Central memory CD8-positive, alpha-beta T cell (primary cell): ENCODE measurements around the gene RNU5D-1.

ENCODE experiments used
- ATAC-seq: fragments of 150-1000 bp; cut with Tn5 transposase; replicated peaks from 2 replicates; pipeline ENCODE4 v1.10.0; 2022; ENCODE audit warnings: mild to moderate bottlenecking, moderate FRiP score, moderate number of reproducible peaks; ENCODE audit not compliant: poor library complexity, severe bottlenecking; ENCODE audit errors: extremely low read depth
- DNase-seq, 2 donors: peaks; one replicate each; pipeline ENCODE4 v3.0.0; 2021; ENCODE audit warnings: low spot score in 2 of 2
- H3K27ac Mint-ChIP-seq: one replicate; pipeline ENCODE4 v1.8.0; 2022; ENCODE audit warnings: low read depth, mild to moderate bottlenecking, moderate library complexity, mixed read lengths
- H3K27me3 Mint-ChIP-seq: one replicate; pipeline ENCODE4 v1.8.0; 2022; ENCODE audit warnings: mixed read lengths
- H3K36me3 Mint-ChIP-seq: one replicate; pipeline ENCODE4 v1.8.0; 2022; ENCODE audit warnings: mild to moderate bottlenecking, moderate library complexity, mixed read lengths; ENCODE audit not compliant: insufficient read depth
- H3K4me1 Mint-ChIP-seq: one replicate; pipeline ENCODE4 v1.8.0; 2022; ENCODE audit warnings: mixed read lengths
- H3K4me3 Mint-ChIP-seq: one replicate; pipeline ENCODE4 v1.8.0; 2022; ENCODE audit warnings: mild to moderate bottlenecking, moderate library complexity, mixed read lengths
- H3K9me3 Mint-ChIP-seq: one replicate; pipeline ENCODE4 v1.8.0; 2022; ENCODE audit warnings: mixed read lengths

The RNU5D-1 gene

DNA sequence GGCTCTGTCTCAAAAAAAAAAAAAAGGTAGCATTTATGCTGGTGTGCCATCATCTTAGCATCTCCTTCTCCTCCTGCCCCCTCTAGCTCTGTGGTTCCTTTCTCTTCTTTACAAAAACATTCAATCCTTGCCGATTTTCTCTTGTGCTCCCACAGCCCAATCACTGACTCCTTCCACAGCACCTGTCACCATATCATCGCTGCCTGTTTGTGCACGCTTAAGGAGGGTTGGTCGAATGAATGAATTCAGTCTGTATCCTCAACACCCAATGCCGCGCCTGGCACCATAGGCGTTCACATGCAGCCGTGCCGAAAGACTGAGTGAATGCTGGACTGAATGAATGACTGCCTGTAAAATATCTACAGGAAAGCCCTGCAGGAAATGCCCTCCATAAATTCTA, 7.9 kb downstream of the RNU5D-1 start:
- H3K4me1 Mint-ChIP-seq = peaks cover 58% of the 10 kb centered on the region
- no peaks in the 10 kb centered on the region for H3K27me3 Mint-ChIP-seq
- H3K27ac Mint-ChIP-seq = peak overlapping the region; percentile 12
- ATAC-seq (no peak), DNase-seq (no peak)
- peaks cover 18% of the 10 kb centered on the region for H3K36me3 Mint-ChIP-seq
- no peaks in the 10 kb centered on the region for H3K9me3 Mint-ChIP-seq
- H3K4me3 Mint-ChIP-seq = peak overlapping the region; percentile 62

DNA sequence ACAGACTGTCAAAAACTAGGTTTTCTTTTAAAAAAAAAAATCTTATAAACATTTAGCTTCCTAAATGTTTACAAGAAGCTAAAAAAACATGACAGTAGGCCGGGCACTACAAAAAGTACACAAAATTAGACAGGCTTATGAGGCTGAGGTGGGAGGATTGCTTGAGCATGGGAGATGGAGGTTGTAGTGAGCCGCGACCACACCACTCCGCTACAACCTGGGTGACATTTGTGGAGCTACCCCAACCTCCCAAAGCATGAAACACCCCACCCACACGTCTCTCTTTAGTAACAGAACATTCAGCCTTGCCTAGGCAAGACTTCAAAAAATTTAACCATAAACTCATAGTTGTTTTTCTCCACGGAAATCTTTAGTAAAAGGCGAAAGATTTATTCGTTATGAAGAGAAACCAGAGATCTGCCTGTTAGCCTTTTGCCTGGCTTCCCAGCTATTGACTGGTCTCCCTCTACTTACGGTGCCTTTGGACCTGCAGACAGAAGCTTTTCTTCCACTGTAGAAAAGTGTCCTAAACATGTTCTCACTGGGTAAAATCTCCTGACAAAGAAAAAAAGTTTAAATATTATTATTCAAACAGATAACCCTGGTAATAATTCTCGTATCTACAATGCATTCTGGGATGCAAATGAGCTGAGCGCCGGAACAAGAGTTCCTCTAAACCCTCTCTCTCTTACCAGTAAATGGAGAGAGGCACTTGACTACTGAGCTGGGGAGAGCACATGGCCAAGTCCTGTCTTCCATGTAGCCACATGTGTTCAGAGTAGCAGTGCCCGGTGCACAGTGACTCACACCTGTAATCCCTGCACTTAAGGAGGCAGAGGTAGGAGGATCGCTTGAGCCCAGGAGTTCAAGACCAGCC, 9.2 kb downstream of the RNU5D-1 start:
- H3K4me3 Mint-ChIP-seq = peak overlapping the region; percentile 48
- H3K4me1 Mint-ChIP-seq = peaks cover 63% of the 10 kb centered on the region
- peak; percentile 42 to 73 for DNase-seq
- H3K36me3 Mint-ChIP-seq = peaks cover 18% of the 10 kb centered on the region
- peak overlapping the region; percentile 98 for H3K27ac Mint-ChIP-seq
- H3K9me3 Mint-ChIP-seq = no peaks in the 10 kb centered on the region
- peak; percentile 94 for ATAC-seq
- no peaks in the 10 kb centered on the region for H3K27me3 Mint-ChIP-seq

DNA sequence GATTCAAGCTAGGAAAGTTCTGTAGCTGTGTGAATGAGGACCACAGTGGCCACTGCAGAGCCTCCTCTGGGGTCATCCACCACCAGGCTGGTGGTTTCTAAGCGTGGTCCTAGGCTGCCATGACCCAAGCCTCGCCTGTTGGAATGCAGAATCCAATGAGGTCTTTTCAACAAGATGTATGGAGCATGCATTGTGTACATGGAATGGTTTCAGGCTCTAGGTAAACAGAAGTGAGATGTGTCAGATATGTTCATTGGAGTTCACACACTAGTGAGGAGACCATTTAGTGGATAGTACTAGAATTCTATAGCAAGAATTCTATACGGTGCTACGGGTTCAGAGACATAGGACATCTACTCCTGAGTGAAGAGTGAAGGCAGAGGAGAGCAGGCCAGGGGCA, 10.7 kb downstream of the RNU5D-1 start:
- no peaks in the 10 kb centered on the region for H3K27me3 Mint-ChIP-seq
- peak overlapping the region; percentile 98 for H3K27ac Mint-ChIP-seq
- DNase-seq (no peak), ATAC-seq (no peak)
- H3K4me3 Mint-ChIP-seq = peak overlapping the region; percentile 48
- peaks cover 77% of the 10 kb centered on the region for H3K4me1 Mint-ChIP-seq
- H3K36me3 Mint-ChIP-seq = peaks cover 18% of the 10 kb centered on the region
- no peaks in the 10 kb centered on the region for H3K9me3 Mint-ChIP-seq

DNA sequence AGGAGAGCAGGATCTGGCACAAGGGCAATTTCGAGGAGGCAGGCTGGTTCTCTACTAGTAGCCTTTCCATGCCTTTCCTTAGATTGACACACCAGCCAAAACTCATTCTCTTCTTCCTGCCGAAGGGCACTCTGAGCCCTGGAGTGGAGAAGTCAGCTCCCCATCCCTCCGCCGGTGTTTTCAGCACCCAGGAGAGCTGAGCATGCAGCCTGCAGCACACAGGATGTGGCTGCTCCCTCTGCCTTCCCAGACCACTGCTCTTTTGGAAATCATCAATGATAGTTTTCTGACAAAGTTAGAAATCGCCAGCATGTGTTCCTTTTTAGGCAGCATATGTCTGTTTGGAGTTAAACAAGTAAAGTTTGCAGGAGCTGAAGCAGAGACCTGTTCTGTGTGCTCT, 11.7 kb downstream of the RNU5D-1 start:
- H3K4me1 Mint-ChIP-seq = peaks cover 77% of the 10 kb centered on the region
- DNase-seq (no peak), ATAC-seq (no peak)
- no peaks in the 10 kb centered on the region for H3K9me3 Mint-ChIP-seq
- no peak overlapping the region for H3K27ac Mint-ChIP-seq
- H3K36me3 Mint-ChIP-seq = peaks cover 15% of the 10 kb centered on the region
- H3K27me3 Mint-ChIP-seq = no peaks in the 10 kb centered on the region
- no peak overlapping the region for H3K4me3 Mint-ChIP-seq

DNA sequence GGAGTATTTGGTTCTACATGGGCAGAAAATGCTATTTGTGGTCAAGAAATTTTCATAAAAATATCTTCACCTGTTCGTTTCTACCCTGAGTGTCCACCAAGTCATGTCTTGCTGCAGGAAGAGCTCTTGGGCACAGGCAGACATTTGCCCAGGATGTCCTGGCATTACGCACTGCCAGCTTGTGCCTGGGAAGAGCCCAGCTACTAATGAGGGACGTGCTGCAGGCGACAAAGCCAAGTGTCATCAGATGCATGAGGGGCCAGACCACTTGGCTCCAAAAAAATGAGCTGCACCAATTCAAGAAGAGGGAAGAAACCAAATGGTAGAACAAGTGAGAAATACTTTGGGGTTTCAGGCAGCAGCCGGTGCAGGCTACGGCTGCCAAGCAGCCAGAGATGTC, 12.9 kb downstream of the RNU5D-1 start:
- ATAC-seq (no peak), DNase-seq (no peak)
- H3K36me3 Mint-ChIP-seq = peaks cover 14% of the 10 kb centered on the region
- H3K4me3 Mint-ChIP-seq = no peak overlapping the region
- peaks cover 68% of the 10 kb centered on the region for H3K4me1 Mint-ChIP-seq
- no peaks in the 10 kb centered on the region for H3K27me3 Mint-ChIP-seq
- H3K9me3 Mint-ChIP-seq = no peaks in the 10 kb centered on the region
- no peak overlapping the region for H3K27ac Mint-ChIP-seq

DNA sequence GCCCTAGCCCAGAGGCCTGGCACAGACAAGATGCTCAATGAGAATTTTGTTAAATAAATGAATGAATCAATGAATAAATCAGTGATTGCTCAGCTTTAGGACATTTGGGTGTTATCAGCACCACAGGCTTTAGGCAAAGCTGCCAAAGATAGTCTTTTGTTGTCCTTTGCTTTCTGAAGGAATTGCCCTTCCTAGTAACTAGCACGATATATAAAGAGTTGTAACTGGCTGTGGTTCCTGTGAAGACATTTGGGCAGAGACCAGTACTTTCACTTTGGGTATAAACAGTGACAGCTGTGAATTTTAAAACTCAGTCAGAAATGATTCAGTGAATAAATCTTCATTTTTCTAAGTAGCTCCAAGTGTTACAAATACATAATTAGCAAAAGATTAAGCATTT, 13.3 kb downstream of the RNU5D-1 start:
- Mint-ChIP-seq H3K27ac (peak overlapping the region; percentile 52), H3K36me3 (peaks cover 12% of the 10 kb centered on the region), H3K9me3 (no peaks in the 10 kb centered on the region), H3K4me1 (peaks cover 64% of the 10 kb centered on the region), H3K27me3 (no peaks in the 10 kb centered on the region), H3K4me3 (no peak overlapping the region)
- no peak for ATAC-seq
- DNase-seq = no peak

DNA sequence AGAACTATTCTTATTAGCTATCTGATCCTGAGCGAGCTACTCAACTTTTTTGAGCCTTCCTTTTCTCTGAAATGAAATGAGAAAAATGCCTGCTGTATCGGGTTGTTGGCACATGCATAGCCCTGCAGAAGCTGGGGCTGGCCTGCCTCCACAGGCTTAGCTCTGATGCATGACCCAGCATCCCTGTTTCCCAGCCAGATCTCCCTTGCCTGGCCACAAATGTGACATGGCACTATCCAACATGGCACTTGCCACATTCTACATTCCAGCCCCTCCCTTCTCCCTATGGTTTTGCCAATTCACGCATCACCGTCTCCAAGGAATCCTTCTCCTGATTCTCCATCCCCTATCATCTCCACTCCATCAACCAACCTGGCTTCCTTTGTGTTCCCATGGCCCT, 13.8 kb downstream of the RNU5D-1 start:
- Mint-ChIP-seq H3K4me3 (no peak overlapping the region), H3K27ac (peak overlapping the region; percentile 52)

DNA sequence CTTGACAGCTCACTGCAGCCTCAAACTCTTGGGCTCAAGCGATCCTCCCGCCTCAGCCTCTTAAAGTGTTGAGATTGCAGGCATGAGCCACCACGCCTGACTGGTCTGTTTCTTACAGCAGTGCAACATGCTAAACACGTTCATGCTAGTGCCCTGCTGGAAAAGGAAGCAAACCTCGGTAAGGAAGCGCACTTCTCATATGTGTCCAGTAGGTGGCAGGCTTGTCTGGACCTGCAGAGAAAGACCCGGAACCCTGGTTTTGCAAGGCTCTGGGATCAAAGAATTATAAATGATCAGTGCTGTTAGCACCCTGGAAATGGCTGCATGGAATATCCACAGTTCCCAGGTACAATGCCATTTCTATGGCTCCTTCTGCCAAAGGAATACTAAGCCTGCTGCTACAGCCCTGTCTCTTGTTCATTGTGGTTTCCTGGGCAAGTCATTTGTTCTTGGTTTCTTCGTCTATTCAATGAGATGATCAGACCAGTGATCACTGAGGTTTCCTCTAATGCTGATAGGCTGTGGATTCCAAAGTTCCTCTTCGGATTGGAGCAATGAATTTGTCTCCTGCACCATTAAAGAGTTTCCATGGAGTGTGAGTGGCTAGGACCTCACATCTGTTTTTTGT, 15.9 kb downstream of the RNU5D-1 start:
- Mint-ChIP-seq H3K27me3 (no peaks in the 10 kb centered on the region), H3K4me3 (peak overlapping the region; percentile 39), H3K4me1 (peaks cover 42% of the 10 kb centered on the region), H3K27ac (no peak overlapping the region), H3K36me3 (no peaks in the 10 kb centered on the region), H3K9me3 (no peaks in the 10 kb centered on the region)
- ATAC-seq = peak; percentile 84
- peak; percentile 52 to 65 for DNase-seq

More for the DNA sequence above, 13.8 kb downstream of the RNU5D-1 start:
- Mint-ChIP-seq H3K27me3 (no peaks in the 10 kb centered on the region), H3K36me3 (peaks cover 12% of the 10 kb centered on the region), H3K4me1 (peaks cover 63% of the 10 kb centered on the region), H3K9me3 (no peaks in the 10 kb centered on the region)
- no peak for ATAC-seq
- no peak for DNase-seq

DNA sequence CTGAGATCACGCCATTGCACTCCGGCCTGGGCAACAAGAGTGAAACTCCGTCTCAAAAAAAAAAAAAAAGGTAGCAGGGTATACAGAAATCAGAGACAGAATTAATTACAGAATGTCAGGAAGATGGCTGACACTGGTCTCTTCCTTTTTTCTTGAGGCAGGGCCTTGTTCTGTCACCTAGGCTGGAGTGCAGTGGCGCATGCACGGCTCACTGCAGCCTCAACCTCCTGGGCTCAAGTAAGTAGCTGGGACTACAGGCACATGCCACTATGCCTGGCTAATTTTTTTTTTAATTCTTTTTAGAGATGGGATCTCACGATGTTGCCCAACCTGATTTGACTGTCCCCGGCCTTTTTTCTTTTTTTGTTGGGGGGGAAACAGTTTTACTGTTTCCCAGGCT, 16.4 kb downstream of the RNU5D-1 start:
- no peaks in the 10 kb centered on the region for H3K36me3 Mint-ChIP-seq
- H3K27ac Mint-ChIP-seq = no peak overlapping the region
- H3K4me3 Mint-ChIP-seq = no peak overlapping the region
- DNase-seq (no peak), ATAC-seq (no peak)
- H3K27me3 Mint-ChIP-seq = no peaks in the 10 kb centered on the region
- H3K9me3 Mint-ChIP-seq = no peaks in the 10 kb centered on the region
- peaks cover 41% of the 10 kb centered on the region for H3K4me1 Mint-ChIP-seq

DNA sequence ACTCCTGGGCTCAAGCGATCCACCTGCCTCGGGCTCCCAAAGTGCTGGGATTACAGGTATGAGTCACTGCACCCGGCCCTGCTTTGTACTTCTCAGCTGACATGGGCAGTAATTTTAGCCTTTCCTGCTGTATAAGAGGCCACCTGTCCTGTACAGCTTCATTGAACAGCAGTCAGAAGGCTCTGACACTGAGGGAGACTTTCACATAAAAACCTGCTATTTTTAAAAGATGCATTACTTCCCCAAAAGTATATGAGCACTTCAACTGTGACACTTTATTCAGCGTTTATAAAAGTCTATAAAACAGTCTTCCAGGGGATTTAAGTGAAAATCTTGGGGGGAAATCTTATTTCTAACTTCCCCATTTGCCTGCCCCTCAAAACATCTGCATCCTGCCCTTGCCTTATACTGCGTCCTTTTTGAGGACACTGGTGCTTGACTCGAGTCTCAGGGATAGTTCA, 17.6 kb downstream of the RNU5D-1 start:
- H3K27ac Mint-ChIP-seq = no peak overlapping the region
- no peak for ATAC-seq

DNA sequence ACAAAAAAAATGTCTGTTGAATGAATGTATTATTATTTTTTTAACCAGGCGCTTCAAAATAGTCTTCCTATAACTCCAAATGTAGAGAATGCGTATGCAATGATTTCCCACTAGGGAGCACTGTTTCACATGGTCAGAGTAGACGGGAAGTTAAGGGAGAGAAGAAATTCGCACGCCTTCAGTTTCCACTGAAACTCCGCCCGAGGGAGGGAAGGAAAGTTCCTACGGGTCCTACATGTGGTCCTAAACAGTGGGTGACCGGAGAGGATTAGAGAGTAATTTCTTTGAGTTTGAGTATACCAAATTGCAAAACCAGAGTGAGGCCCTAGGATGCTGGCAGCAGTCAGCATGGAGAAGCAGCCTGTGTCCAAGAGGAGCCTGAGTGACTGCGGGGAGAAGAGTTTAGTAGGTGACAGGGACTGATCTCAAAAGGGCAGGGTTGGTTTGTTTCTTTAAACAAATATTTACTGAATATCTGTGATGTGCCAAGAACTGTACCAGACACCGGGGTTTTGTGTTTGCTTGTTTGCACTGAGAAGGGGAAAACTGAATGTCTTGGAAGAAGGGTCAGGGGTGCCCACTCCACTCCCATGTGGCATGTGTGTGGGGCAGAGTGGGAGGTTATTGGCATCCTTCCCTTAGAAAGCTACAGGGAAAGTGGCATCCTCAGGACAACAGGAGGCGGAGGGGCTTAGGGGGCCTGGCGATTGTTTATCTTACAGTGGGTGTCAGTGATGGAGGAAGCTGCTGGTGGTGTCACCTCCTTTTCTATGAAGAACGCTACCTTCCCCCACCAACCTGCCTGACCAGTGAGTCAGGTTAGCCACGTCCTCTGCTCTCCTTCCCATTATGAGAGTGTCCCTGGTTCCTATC, 22.8 kb downstream of the RNU5D-1 start:
- no peaks in the 10 kb centered on the region for H3K36me3 Mint-ChIP-seq
- ATAC-seq (peak; percentile 58), DNase-seq (no peak)
- peak overlapping the region; percentile 14 for H3K4me3 Mint-ChIP-seq
- H3K27ac Mint-ChIP-seq = peak overlapping the region; percentile 12
- no peaks in the 10 kb centered on the region for H3K9me3 Mint-ChIP-seq
- peaks cover 6% of the 10 kb centered on the region for H3K4me1 Mint-ChIP-seq
- peaks cover 10% of the 10 kb centered on the region for H3K27me3 Mint-ChIP-seq

More for the DNA sequence above, 17.6 kb downstream of the RNU5D-1 start:
- Mint-ChIP-seq H3K4me3 (no peak overlapping the region), H3K36me3 (no peaks in the 10 kb centered on the region), H3K27me3 (peaks cover 10% of the 10 kb centered on the region), H3K9me3 (no peaks in the 10 kb centered on the region), H3K4me1 (peaks cover 33% of the 10 kb centered on the region)
- DNase-seq = no peak

DNA sequence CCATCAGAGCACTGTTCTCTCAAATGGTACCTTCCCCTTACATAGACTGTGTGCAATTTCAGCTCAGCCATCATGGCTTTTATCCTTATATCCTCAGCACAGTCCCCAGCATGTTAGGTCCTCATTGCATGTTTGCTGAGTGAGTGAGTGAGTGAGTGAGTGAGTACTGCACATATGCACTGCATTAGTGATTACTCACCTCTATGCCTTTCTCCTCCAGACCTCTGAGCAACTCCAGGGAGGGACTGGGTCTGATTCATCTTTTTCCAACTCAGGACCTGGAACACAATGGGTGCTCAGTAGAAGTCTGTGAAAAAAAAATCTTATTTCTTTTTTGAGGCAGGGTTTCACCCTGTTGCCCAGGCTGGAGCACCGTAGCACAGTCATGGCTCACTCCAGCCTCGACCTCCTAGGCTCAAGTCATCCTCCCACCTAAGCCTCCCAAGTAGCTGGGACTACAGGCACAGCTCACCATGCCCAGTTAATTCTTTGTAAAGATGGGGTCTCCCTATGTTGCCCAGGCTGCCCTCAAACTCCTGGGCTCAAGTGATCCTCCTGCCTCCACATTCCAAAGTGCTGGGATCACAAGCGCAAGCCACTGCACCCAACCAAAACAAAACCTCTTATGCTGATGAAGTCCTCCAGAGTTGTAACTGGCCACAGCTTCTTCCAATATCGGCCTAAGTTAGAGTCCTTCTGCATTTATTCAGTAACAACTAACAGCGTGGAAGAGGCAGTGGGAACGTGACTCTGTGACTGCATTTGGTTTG, 23.7 kb downstream of the RNU5D-1 start:
- no peaks in the 10 kb centered on the region for H3K36me3 Mint-ChIP-seq
- no peak overlapping the region for H3K4me3 Mint-ChIP-seq
- H3K27ac Mint-ChIP-seq = no peak overlapping the region
- H3K9me3 Mint-ChIP-seq = no peaks in the 10 kb centered on the region
- no peak for DNase-seq
- peaks cover 6% of the 10 kb centered on the region for H3K4me1 Mint-ChIP-seq
- ATAC-seq = no peak
- H3K27me3 Mint-ChIP-seq = peaks cover 10% of the 10 kb centered on the region
